ENCODE measurements around the gene VWA3B.

DNA sequence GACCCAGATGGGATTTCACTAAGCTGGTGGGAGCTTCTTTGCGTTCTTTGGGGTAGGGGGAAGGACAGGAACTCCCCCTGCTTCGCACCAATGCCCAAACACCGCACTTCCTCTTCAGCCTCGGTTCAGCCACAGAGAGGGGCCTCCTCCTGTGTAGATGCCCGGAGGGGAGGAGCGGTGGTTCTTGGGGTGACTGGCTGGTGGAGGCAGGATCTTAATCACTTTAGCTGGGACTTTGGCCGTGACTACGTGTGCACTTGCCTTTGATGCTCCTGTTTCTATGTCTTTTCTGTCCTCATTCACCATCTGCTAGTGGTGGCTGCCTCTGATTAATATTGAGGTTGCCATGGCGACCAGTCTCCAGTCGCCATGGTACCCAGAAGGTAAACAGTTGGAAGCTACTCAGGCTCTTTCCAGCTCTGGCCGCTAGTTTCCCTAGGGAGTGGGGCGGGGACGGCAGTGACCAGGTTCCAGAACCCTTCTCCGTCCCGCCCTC is 261.1 kb downstream of the VWA3B start:
- no peak for TF ChIP-seq CTCF (IDR thresholded peaks at IDR 0.05; ENCODE audit: low read length)
- TF ChIP-seq EZH2 (optimal IDR thresholded peaks at IDR 0.05; ENCODE audit: low read depth, low read length), result no peak
- no peak for TF ChIP-seq EZH2phosphoT487 (IDR thresholded peaks at IDR 0.05; ENCODE audit: low read length)

Data from MM.1S (cell line).